IMR-90 (cell line): Measurements from ENCODE around the gene C6orf47. TPM values are rescaled to one million over a fixed set of nuclear protein-coding genes. Genes with fewer than 3 reads are reported as not detected.

Source experiments
- ATAC-seq: fragments of 200-7000 bp; cut with Tn5 transposase; 2 replicates; pipeline ENCODE4 v1.9.1; 2020; ENCODE audit warnings: low read depth, mild to moderate bottlenecking, moderate library complexity
- BruUV-seq: library from RNA; stranded (reverse); fragments of 400-500 nt; replicated peaks from 2 replicates; lab custom pipeline; 2021; lab: Mats Ljungman, UMichigan
- CTCF ChIA-PET: fragments of 300-600 bp; formaldehyde crosslinking; extraction: SDS; loops from one replicate; lab custom pipeline; 2021; ENCODE audit warnings: antibody characterized with exemption; lab: Yijun Ruan, JAX
- POLR2A ChIA-PET: fragments of 300-600 bp; sonication (Branson Sonifier 250); formaldehyde crosslinking; loops from one replicate; lab custom pipeline; 2022; ENCODE audit warnings: antibody characterized with exemption; ENCODE audit not compliant: unreplicated experiment; lab: Charles Lee
- DNase-seq: peaks from one replicate; pipeline ENCODE4 v3.0.0; 2013
- H2AFZ ChIP-seq: replicated peaks from 2 replicates; pipeline ENCODE3; 2013; ENCODE audit warnings: low read length, mild to moderate bottlenecking; ENCODE audit not compliant: poor library complexity
- H2AK5ac ChIP-seq: 2 replicates; pipeline ENCODE4 v1.6.1; 2013; ENCODE audit warnings: low read depth, low read length, inconsistent platforms
- H2AK9ac ChIP-seq: replicated peaks from 2 replicates; pipeline ENCODE3; 2013; ENCODE audit warnings: mild to moderate bottlenecking, low read depth, low read length, moderate library complexity; ENCODE audit not compliant: poor library complexity
- H2BK120ac ChIP-seq: 2 replicates; pipeline ENCODE4 v1.6.1; 2013; ENCODE audit warnings: low read depth, low read length, inconsistent platforms
- H2BK15ac ChIP-seq: 3 replicates; pipeline ENCODE4 v1.6.1; 2013; ENCODE audit warnings: low read depth, low read length, inconsistent platforms
- H2BK20ac ChIP-seq: 2 replicates; pipeline ENCODE4 v1.6.1; 2013; ENCODE audit warnings: low read depth, mild to moderate bottlenecking, inconsistent platforms, low read length, moderate library complexity
- H2BK5ac ChIP-seq: 2 replicates; pipeline ENCODE4 v1.6.1; 2013; ENCODE audit warnings: mild to moderate bottlenecking, low read depth, low read length, inconsistent platforms; ENCODE audit not compliant: poor library complexity, severe bottlenecking
- H3K14ac ChIP-seq: replicated peaks from 2 replicates; pipeline ENCODE4 v1.6.1; 2013; ENCODE audit warnings: low read depth, low read length, inconsistent platforms
- H3K18ac ChIP-seq: 2 replicates; pipeline ENCODE4 v1.6.1; 2013; ENCODE audit warnings: low read depth, low read length, control low read depth
- H3K23ac ChIP-seq: 2 replicates; pipeline ENCODE4 v1.6.1; 2013; ENCODE audit warnings: low read depth, low read length, inconsistent platforms
- H3K27ac ChIP-seq: 2 replicates; pipeline ENCODE4 v1.5.1; 2013; ENCODE audit warnings: mild to moderate bottlenecking, control low read depth, low read length; ENCODE audit not compliant: insufficient read depth
- H3K27me3 ChIP-seq: 2 replicates; pipeline ENCODE4 v1.6.1; 2013; ENCODE audit warnings: low read length; ENCODE audit not compliant: control insufficient read depth, insufficient read depth
- H3K36me3 ChIP-seq: 2 replicates; pipeline ENCODE4 v1.6.1; 2013; ENCODE audit warnings: low read length, mixed read lengths; ENCODE audit not compliant: control insufficient read depth, insufficient read depth
- H3K4ac ChIP-seq: 2 replicates; pipeline ENCODE4 v1.6.1; 2013; ENCODE audit warnings: low read depth, low read length, inconsistent platforms
- H3K4me1 ChIP-seq: 2 replicates; pipeline ENCODE4 v1.6.1; 2013; ENCODE audit warnings: low read length, mixed read lengths; ENCODE audit not compliant: control insufficient read depth, insufficient read depth
- H3K4me2 ChIP-seq: 2 replicates; pipeline ENCODE4 v1.6.1; 2013; ENCODE audit warnings: low read depth, mild to moderate bottlenecking, control low read depth, low read length, moderate library complexity
- H3K4me3 ChIP-seq: 2 replicates; pipeline ENCODE4 v1.5.1; 2013; ENCODE audit warnings: low read depth, mild to moderate bottlenecking, control low read depth, low read length, moderate library complexity; ENCODE audit not compliant: insufficient read depth
- H3K56ac ChIP-seq: 2 replicates; pipeline ENCODE4 v1.6.1; 2013; ENCODE audit warnings: low read length, inconsistent platforms; ENCODE audit not compliant: insufficient read depth; ENCODE audit errors: extremely low read depth
- H3K79me1 ChIP-seq, 2 experiments: 2 replicates each; pipeline ENCODE4 v1.6.1; 2013; ENCODE audit warnings: low read length in 2 of 2, inconsistent platforms in 1 of 2, low read depth in 1 of 2
- H3K9ac ChIP-seq: 2 replicates; pipeline ENCODE4 v1.6.1; 2013; ENCODE audit warnings: low read depth, low read length, control low read depth
- H3K9me1 ChIP-seq: 2 replicates; pipeline ENCODE4 v1.6.1; 2013; ENCODE audit warnings: low read length, inconsistent platforms; ENCODE audit not compliant: insufficient read depth
- H3K9me3 ChIP-seq: 2 replicates; pipeline ENCODE4 v1.6.1; 2013; ENCODE audit warnings: low read length; ENCODE audit not compliant: control insufficient read depth, insufficient read depth
- H4K20me1 ChIP-seq: 2 replicates; pipeline ENCODE4 v1.6.1; 2013; ENCODE audit warnings: low read length, inconsistent platforms; ENCODE audit not compliant: insufficient read depth
- H4K5ac ChIP-seq: 2 replicates; pipeline ENCODE4 v1.6.1; 2013; ENCODE audit warnings: mild to moderate bottlenecking, low read depth, low read length, control low read depth
- H4K8ac ChIP-seq, 2 experiments: 2 replicates each; pipeline ENCODE4 v1.6.1; 2013; ENCODE audit warnings: low read depth in 2 of 2, low read length in 2 of 2, control low read depth in 1 of 2, inconsistent platforms in 1 of 2
- H4K91ac ChIP-seq: 2 replicates; pipeline ENCODE4 v1.6.1; 2013; ENCODE audit warnings: low read depth, low read length, inconsistent platforms; ENCODE audit not compliant: insufficient read depth
- BHLHE40 ChIP-seq: fragments of 150-350 bp; IDR thresholded peaks from 2 replicates; pipeline ENCODE4 v1.6.1; 2016; ENCODE audit warnings: mild to moderate bottlenecking, low read depth, low read length
- FOS ChIP-seq: fragments of 150-350 bp; IDR thresholded peaks from 2 replicates; pipeline ENCODE4 v1.6.1; 2016; ENCODE audit warnings: low read depth, low read length
- MAZ ChIP-seq: IDR thresholded peaks from 2 replicates; pipeline ENCODE4 v1.6.1; 2012; ENCODE audit warnings: low read depth, mild to moderate bottlenecking, low read length, improper control_type of control experiment, moderate library complexity, borderline replicate concordance
- MXI1 ChIP-seq: IDR thresholded peaks from 2 replicates; pipeline ENCODE4 v1.6.1; 2012; ENCODE audit warnings: low read depth, mild to moderate bottlenecking, low read length, moderate library complexity, borderline replicate concordance
- POLR2A ChIP-seq: IDR thresholded peaks from 2 replicates; pipeline ENCODE4 v1.6.1; 2012; ENCODE audit warnings: mild to moderate bottlenecking, low read depth, low read length
- RFX5 ChIP-seq: IDR thresholded peaks from 2 replicates; pipeline ENCODE4 v1.8.0; 2012; ENCODE audit warnings: low read depth, mild to moderate bottlenecking, low read length, moderate library complexity
- WGBS, 2 experiments: methylation state at CpG; one replicate each; pipeline versions ENCODE4 v1.1.5 to v1.1.7; 2013; ENCODE audit warnings: missing lambda C conversion rate in 2 of 2; ENCODE audit not compliant: insufficient read length in 1 of 2; ENCODE audit errors: extremely low coverage in 2 of 2; 5-methylcytosine and 5-hydroxymethylcytosine counted together
- dilution Hi-C: fragments of 300-500 bp; cut with HindIII; formaldehyde crosslinking; loops from one replicate; pipeline ENCODE4 v1.14.3; 2018; ENCODE audit warnings: low sequenced_read_pairs; ENCODE audit not compliant: unreplicated experiment
- in situ Hi-C: fragments of 300-500 bp; cut with MboI; formaldehyde crosslinking; loops from 3 replicates; pipeline ENCODE4 v1.14.3; 2019; ENCODE audit warnings: low sequenced_read_pairs, inconsistent platforms, mixed read lengths
- intact Hi-C: fragments of 100-400 bp; cut with micrococcal nuclease; formaldehyde crosslinking; loops from 2 replicates; pipeline ENCODE4 v1.10.0; 2022
- polyA plus RNA-seq, 3 experiments: library from polyadenylated mRNA; depleted of rRNA; stranded (reverse); fragments of >200 nt; gene quantifications; 2 replicates each; pipeline ENCODE4 v1.2.3, GENCODE V29; 2012; ENCODE audit warnings: low replicate concordance in 1 of 3
- total RNA-seq: library from RNA; depleted of rRNA; stranded (reverse); fragments of >200 nt; gene quantifications from 2 replicates; pipeline ENCODE4 v1.2.3, GENCODE V29; 2012
- TF ChIP-seq, protein P1 (sequence below): fragments of 150-350 bp; IDR thresholded peaks from 2 replicates; pipeline ENCODE4 v1.6.1; 2017; ENCODE audit warnings: mild to moderate bottlenecking, antibody characterized with exemption, low read length, low read depth

C6orf47 gene
- total and polyA plus RNA-seq, 2 of the 4 experiments (the other 2 are of a cell fraction), result 8.9 to 14.2 TPM

- peak within 1 kb of the TSS; percentile 93 for H3K4me2 ChIP-seq
- CTCF ChIA-PET, result no interaction called here
- H3K79me1 ChIP-seq, result peaks cover 16 to 86% of the 10 kb centered on the region in 2 experiments
- H3K18ac ChIP-seq, result peak within 1 kb of the TSS; percentile 76
- H3K27ac ChIP-seq, result peak within 1 kb of the TSS; percentile 97
- H2BK15ac ChIP-seq, result peak within 1 kb of the TSS; percentile 10; the same call in 1 of the 3 replicates
- peaks cover 5% of the 10 kb centered on the region for H4K20me1 ChIP-seq
- H3K9ac ChIP-seq, result peak within 1 kb of the TSS; percentile 94
- ATAC-seq (peak; percentile 80), DNase-seq (peak; percentile 96)
- peak within 1 kb of the TSS; percentile 91 for H4K91ac ChIP-seq
- no peaks in the 10 kb centered on the region for H3K27me3 ChIP-seq
- peaks cover 6% of the 10 kb centered on the region; the same call in 1 of the 2 replicates for H3K9me1 ChIP-seq
- peak within 1 kb of the TSS; percentile 90 for H2AFZ ChIP-seq
- no peaks in the 10 kb centered on the region for H3K9me3 ChIP-seq
- BruUV-seq, result no TSS peak
- H3K4me3 ChIP-seq, result peak within 1 kb of the TSS; percentile 95
- no peak within 1 kb of the TSS for H2BK20ac ChIP-seq
- H3K36me3 ChIP-seq, result peaks cover 38% of the 10 kb centered on the region
- POLR2A ChIA-PET, result no interaction called here
- peak within 1 kb of the TSS; percentile 69 for H2BK120ac ChIP-seq
- peak within 1 kb of the TSS; percentile 96 for H2AK5ac ChIP-seq
- peak within 1 kb of the TSS; percentile 86 for H3K56ac ChIP-seq
- TF ChIP-seq POLR2A (peak; percentile 70), MAZ (peak; percentile 63), RFX5 (no peak), BHLHE40 (peak; percentile 19; the same call in 1 of the 2 replicates), FOS (no peak), MXI1 (0 out of 2 replicates have a peak, but pooled peaks have one; percentile 8)
- TF ChIP-seq, protein P1, sequence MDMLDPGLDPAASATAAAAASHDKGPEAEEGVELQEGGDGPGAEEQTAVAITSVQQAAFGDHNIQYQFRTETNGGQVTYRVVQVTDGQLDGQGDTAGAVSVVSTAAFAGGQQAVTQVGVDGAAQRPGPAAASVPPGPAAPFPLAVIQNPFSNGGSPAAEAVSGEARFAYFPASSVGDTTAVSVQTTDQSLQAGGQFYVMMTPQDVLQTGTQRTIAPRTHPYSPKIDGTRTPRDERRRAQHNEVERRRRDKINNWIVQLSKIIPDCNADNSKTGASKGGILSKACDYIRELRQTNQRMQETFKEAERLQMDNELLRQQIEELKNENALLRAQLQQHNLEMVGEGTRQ, result peak; percentile 85
- H4K5ac ChIP-seq, result peak within 1 kb of the TSS; percentile 83
- H3K4ac ChIP-seq, result peak within 1 kb of the TSS; percentile 96
- H2AK9ac ChIP-seq, result peak within 1 kb of the TSS; percentile 99
- peak within 1 kb of the TSS; percentile 93 for H3K14ac ChIP-seq
- in situ Hi-C loops, result no loop called here
- peaks cover 16% of the 10 kb centered on the region for H3K4me1 ChIP-seq
- peak within 1 kb of the TSS; percentile 70 to 98 for H4K8ac ChIP-seq
- peak within 1 kb of the TSS; percentile 93 for H3K23ac ChIP-seq
- dilution Hi-C loops, result no loop called here
- intact Hi-C loops, result loop anchor here (2.0 kb wide), 1 partner anchor 119 kb away; the partner anchor contains the start of genes ATP6V1G2 and NFKBIL1
- WGBS, 2 experiments, result 3% methylated on average over 17 of the region's 63 CpGs; no CpG with 5 or more reads in 1 of the 2 experiments
- H2BK5ac ChIP-seq, result peak within 1 kb of the TSS; percentile 92
Measured at GRCh38 chr6:31665501-31666336, 5.1 kb upstream of the C6orf47 start, which contains the start of gene CSNK2B. Gene CSNK2B (plus strand): TSS chr6:31666080. CDS start chr6:31666832, 752 bp downstream.
